Fibroblast of pulmonary artery (primary cell): ENCODE measurements around the gene WDFY3.
A peak's percentile ranks its signal among the peaks of the same experiment; 100 is the strongest.
"Not testable (repeated sequence)": the region's sequence is repeated elsewhere in the genome, so short reads cannot be mapped to it uniquely, and the experiment has no call there.

Source experiments
- DNase-seq: peaks from one replicate; pipeline ENCODE4 v3.0.0-alpha.2; 2010; ENCODE audit warnings: low read depth
- H3K4me3 ChIP-seq: replicated peaks from 2 replicates; pipeline ENCODE4 v1.5.1; 2011; ENCODE audit warnings: low read depth, mild to moderate bottlenecking, control low read depth, low read length, moderate library complexity
- TF ChIP-seq, protein P1 (sequence below): IDR thresholded peaks from 2 replicates; pipeline ENCODE4 v1.5.1; 2011; ENCODE audit warnings: mild to moderate bottlenecking, control low read depth, low read length, inconsistent platforms; ENCODE audit errors: missing control alignments

Gene WDFY3

GRCh38 chr4:84809946-84810345, 156.5 kb downstream of the WDFY3 start:
- H3K4me3 ChIP-seq, result no peak overlapping the region
- TF ChIP-seq, protein P1, sequence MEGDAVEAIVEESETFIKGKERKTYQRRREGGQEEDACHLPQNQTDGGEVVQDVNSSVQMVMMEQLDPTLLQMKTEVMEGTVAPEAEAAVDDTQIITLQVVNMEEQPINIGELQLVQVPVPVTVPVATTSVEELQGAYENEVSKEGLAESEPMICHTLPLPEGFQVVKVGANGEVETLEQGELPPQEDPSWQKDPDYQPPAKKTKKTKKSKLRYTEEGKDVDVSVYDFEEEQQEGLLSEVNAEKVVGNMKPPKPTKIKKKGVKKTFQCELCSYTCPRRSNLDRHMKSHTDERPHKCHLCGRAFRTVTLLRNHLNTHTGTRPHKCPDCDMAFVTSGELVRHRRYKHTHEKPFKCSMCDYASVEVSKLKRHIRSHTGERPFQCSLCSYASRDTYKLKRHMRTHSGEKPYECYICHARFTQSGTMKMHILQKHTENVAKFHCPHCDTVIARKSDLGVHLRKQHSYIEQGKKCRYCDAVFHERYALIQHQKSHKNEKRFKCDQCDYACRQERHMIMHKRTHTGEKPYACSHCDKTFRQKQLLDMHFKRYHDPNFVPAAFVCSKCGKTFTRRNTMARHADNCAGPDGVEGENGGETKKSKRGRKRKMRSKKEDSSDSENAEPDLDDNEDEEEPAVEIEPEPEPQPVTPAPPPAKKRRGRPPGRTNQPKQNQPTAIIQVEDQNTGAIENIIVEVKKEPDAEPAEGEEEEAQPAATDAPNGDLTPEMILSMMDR, result no peak
- DNase-seq, result no peak

DNA sequence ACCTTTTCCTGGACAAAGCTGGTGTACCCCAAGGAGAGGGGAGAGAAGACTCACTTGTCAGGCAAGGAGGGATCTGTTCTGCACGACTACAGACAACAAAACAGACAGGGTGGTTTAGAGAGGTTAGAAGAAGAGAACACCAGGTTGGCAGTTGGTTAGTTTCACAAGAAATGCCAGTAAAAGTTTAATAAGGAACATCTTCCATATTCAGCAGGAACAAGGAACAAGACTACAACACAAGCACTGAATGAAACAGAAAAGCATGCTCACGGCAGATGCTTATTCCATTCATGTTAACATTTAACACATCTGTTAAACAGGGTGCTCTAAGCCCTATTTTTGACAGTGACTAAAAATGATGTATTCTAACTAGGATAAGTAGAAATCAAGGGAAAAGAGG, 158.2 kb downstream of the WDFY3 start:
- TF ChIP-seq, protein P1, result no peak
- no peak overlapping the region for H3K4me3 ChIP-seq
- DNase-seq, result no peak

- not testable (repeated sequence) for DNase-seq
Measured at GRCh38 chr4:84806541-84806940, 159.9 kb downstream of the WDFY3 start.

GRCh38 chr4:84804136-84804535, 162.4 kb downstream of the WDFY3 start:
- no peak overlapping the region for H3K4me3 ChIP-seq
- DNase-seq, result peak; percentile 71
- TF ChIP-seq, protein P1, result no peak

More at GRCh38 chr4:84806541-84806940, 159.9 kb downstream of the WDFY3 start:
- not testable (repeated sequence) for H3K4me3 ChIP-seq

DNA sequence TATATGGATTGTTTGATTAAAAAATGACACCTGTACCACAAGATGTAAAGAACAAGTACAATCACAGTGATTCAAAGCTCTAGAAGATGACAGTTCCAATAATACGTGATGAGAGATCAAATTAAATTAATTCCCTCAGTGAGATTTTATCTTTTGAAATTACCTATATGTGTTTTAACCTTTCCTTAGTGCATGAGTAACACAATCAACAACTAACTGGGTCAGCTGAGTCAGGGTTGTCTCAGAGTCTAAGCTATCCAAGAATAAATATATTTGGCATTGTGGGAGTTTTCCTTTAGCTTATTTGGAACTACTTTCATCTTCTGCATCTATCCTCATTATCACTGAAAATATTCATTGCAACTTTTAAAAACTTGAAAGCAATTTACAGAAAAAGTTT, 162.8 kb downstream of the WDFY3 start:
- no peak overlapping the region for H3K4me3 ChIP-seq
- no peak for DNase-seq
- TF ChIP-seq, protein P1, result no peak

GRCh38 chr4:84803116-84803515, 163.4 kb downstream of the WDFY3 start:
- DNase-seq, result no peak
- H3K4me3 ChIP-seq, result no peak overlapping the region
- TF ChIP-seq, protein P1, result no peak

- H3K4me3 ChIP-seq, result no peak overlapping the region
- TF ChIP-seq, protein P1, result no peak
- no peak for DNase-seq
Measured at GRCh38 chr4:84800256-84800655, 166.2 kb downstream of the WDFY3 start.
